Measurements from ENCODE around the gene CTXN1.
A peak's percentile ranks its signal among the peaks of the same experiment; 100 is the strongest.
"Not testable (repeated sequence)": the region's sequence is repeated elsewhere in the genome, so short reads cannot be mapped to it uniquely, and the experiment has no call there.

CTXN1 gene

GRCh38 chr19:7963566-7963965, 37.6 kb upstream of the CTXN1 start:
- Histone ChIP-seq H3K4me1 (ENCODE audit: control insufficient read depth, insufficient read depth, low read length) (no peaks in the 10 kb centered on the region), H3K4me3 (ENCODE audit: low read depth, low read length) (no peak overlapping the region), H3K27me3 (ENCODE audit: control insufficient read depth, insufficient read depth, low read length) (no peaks in the 10 kb centered on the region), H3K9ac (ENCODE audit: low read depth, low read length) (no peak overlapping the region), H3K36me3 (ENCODE audit: control insufficient read depth, insufficient read depth, low read length) (peaks cover 51% of the 10 kb centered on the region), H3K9me3 (ENCODE audit: control insufficient read depth, insufficient read depth, low read length) (no peaks in the 10 kb centered on the region)

GRCh38 chr19:7962644-7963268, 36.8 kb upstream of the CTXN1 start:
- no peak overlapping the region for H3K4me3 ChIP-seq (ENCODE audit: low read depth, low read length)
- H3K27me3 ChIP-seq (ENCODE audit: control insufficient read depth, insufficient read depth, low read length): no peaks in the 10 kb centered on the region
- H3K36me3 ChIP-seq (ENCODE audit: control insufficient read depth, insufficient read depth, low read length): peaks cover 46% of the 10 kb centered on the region
- H3K9ac ChIP-seq (ENCODE audit: low read depth, low read length): no peak overlapping the region
- no peaks in the 10 kb centered on the region for H3K4me1 ChIP-seq (ENCODE audit: control insufficient read depth, insufficient read depth, low read length)
- H3K9me3 ChIP-seq (ENCODE audit: control insufficient read depth, insufficient read depth, low read length): no peaks in the 10 kb centered on the region

- H3K9me3 ChIP-seq (ENCODE audit: control insufficient read depth, insufficient read depth, low read length): no peaks in the 10 kb centered on the region
- no peak overlapping the region for H3K9ac ChIP-seq (ENCODE audit: low read depth, low read length)
- no peaks in the 10 kb centered on the region for H3K27me3 ChIP-seq (ENCODE audit: control insufficient read depth, insufficient read depth, low read length)
- H3K4me3 ChIP-seq (ENCODE audit: low read depth, low read length): no peak overlapping the region
- no peaks in the 10 kb centered on the region for H3K4me1 ChIP-seq (ENCODE audit: control insufficient read depth, insufficient read depth, low read length)
- H3K36me3 ChIP-seq (ENCODE audit: control insufficient read depth, insufficient read depth, low read length): peaks cover 39% of the 10 kb centered on the region
Observed at GRCh38 chr19:7961920-7962626, 36.1 kb upstream of the CTXN1 start.

GRCh38 chr19:7961082-7961481, 35.1 kb upstream of the CTXN1 start:
- H3K9me3 ChIP-seq (ENCODE audit: control insufficient read depth, insufficient read depth, low read length); H3K4me1 ChIP-seq (ENCODE audit: control insufficient read depth, insufficient read depth, low read length); H3K4me3 ChIP-seq (ENCODE audit: low read depth, low read length); H3K9ac ChIP-seq (ENCODE audit: low read depth, low read length); H3K27me3 ChIP-seq (ENCODE audit: control insufficient read depth, insufficient read depth, low read length): not testable (repeated sequence)
- H3K36me3 ChIP-seq (ENCODE audit: control insufficient read depth, insufficient read depth, low read length): peaks cover 31% of the 10 kb centered on the region

- H3K9me3 ChIP-seq (ENCODE audit: control insufficient read depth, insufficient read depth, low read length): no peaks in the 10 kb centered on the region
- H3K4me1 ChIP-seq (ENCODE audit: control insufficient read depth, insufficient read depth, low read length): no peaks in the 10 kb centered on the region
- peaks cover 21% of the 10 kb centered on the region for H3K36me3 ChIP-seq (ENCODE audit: control insufficient read depth, insufficient read depth, low read length)
- H3K9ac ChIP-seq (ENCODE audit: low read depth, low read length): no peak overlapping the region
- H3K27me3 ChIP-seq (ENCODE audit: control insufficient read depth, insufficient read depth, low read length): no peaks in the 10 kb centered on the region
- H3K4me3 ChIP-seq (ENCODE audit: low read depth, low read length): no peak overlapping the region
Observed at GRCh38 chr19:7959211-7959610, 33.3 kb upstream of the CTXN1 start.

GRCh38 chr19:7955696-7956095, 29.8 kb upstream of the CTXN1 start:
- no peak overlapping the region for H3K4me3 ChIP-seq (ENCODE audit: low read depth, low read length)
- H3K36me3 ChIP-seq (ENCODE audit: control insufficient read depth, insufficient read depth, low read length): peaks cover 2% of the 10 kb centered on the region
- no peak overlapping the region for H3K9ac ChIP-seq (ENCODE audit: low read depth, low read length)
- H3K9me3 ChIP-seq (ENCODE audit: control insufficient read depth, insufficient read depth, low read length): no peaks in the 10 kb centered on the region
- H3K27me3 ChIP-seq (ENCODE audit: control insufficient read depth, insufficient read depth, low read length): no peaks in the 10 kb centered on the region
- H3K4me1 ChIP-seq (ENCODE audit: control insufficient read depth, insufficient read depth, low read length): peaks cover 2% of the 10 kb centered on the region

GRCh38 chr19:7953576-7953975, 27.6 kb upstream of the CTXN1 start:
- peaks cover 2% of the 10 kb centered on the region for H3K36me3 ChIP-seq (ENCODE audit: control insufficient read depth, insufficient read depth, low read length)

GRCh38 chr19:7953060-7953459, 27.1 kb upstream of the CTXN1 start:
- peaks cover 2% of the 10 kb centered on the region for H3K4me1 ChIP-seq (ENCODE audit: control insufficient read depth, insufficient read depth, low read length)
- no peaks in the 10 kb centered on the region for H3K36me3 ChIP-seq (ENCODE audit: control insufficient read depth, insufficient read depth, low read length)
- H3K4me3 ChIP-seq (ENCODE audit: low read depth, low read length): no peak overlapping the region
- no peaks in the 10 kb centered on the region for H3K9me3 ChIP-seq (ENCODE audit: control insufficient read depth, insufficient read depth, low read length)
- H3K9ac ChIP-seq (ENCODE audit: low read depth, low read length): no peak overlapping the region
- H3K27me3 ChIP-seq (ENCODE audit: control insufficient read depth, insufficient read depth, low read length): no peaks in the 10 kb centered on the region

More at GRCh38 chr19:7953576-7953975, 27.6 kb upstream of the CTXN1 start:
- Histone ChIP-seq H3K9ac (ENCODE audit: low read depth, low read length) (no peak overlapping the region), H3K4me1 (ENCODE audit: control insufficient read depth, insufficient read depth, low read length) (peaks cover 2% of the 10 kb centered on the region), H3K27me3 (ENCODE audit: control insufficient read depth, insufficient read depth, low read length) (no peaks in the 10 kb centered on the region), H3K4me3 (ENCODE audit: low read depth, low read length) (no peak overlapping the region), H3K9me3 (ENCODE audit: control insufficient read depth, insufficient read depth, low read length) (no peaks in the 10 kb centered on the region)

- Histone ChIP-seq H3K4me1 (ENCODE audit: control insufficient read depth, insufficient read depth, low read length) (peaks cover 2% of the 10 kb centered on the region), H3K36me3 (ENCODE audit: control insufficient read depth, insufficient read depth, low read length) (no peaks in the 10 kb centered on the region), H3K27me3 (ENCODE audit: control insufficient read depth, insufficient read depth, low read length) (no peaks in the 10 kb centered on the region), H3K4me3 (ENCODE audit: low read depth, low read length) (no peak overlapping the region), H3K9ac (ENCODE audit: low read depth, low read length) (no peak overlapping the region), H3K9me3 (ENCODE audit: control insufficient read depth, insufficient read depth, low read length) (no peaks in the 10 kb centered on the region)
Observed at GRCh38 chr19:7947939-7948338, 22.0 kb upstream of the CTXN1 start.

GRCh38 chr19:7944177-7944761, 18.3 kb upstream of the CTXN1 start:
- H3K9me3 ChIP-seq (ENCODE audit: control insufficient read depth, insufficient read depth, low read length): no peaks in the 10 kb centered on the region
- H3K4me1 ChIP-seq (ENCODE audit: control insufficient read depth, insufficient read depth, low read length): no peaks in the 10 kb centered on the region
- H3K27me3 ChIP-seq (ENCODE audit: control insufficient read depth, insufficient read depth, low read length): no peaks in the 10 kb centered on the region
- H3K4me3 ChIP-seq (ENCODE audit: low read depth, low read length): peak overlapping the region; percentile 87
- H3K9ac ChIP-seq (ENCODE audit: low read depth, low read length): peak overlapping the region; percentile 48
- peaks cover 15% of the 10 kb centered on the region for H3K36me3 ChIP-seq (ENCODE audit: control insufficient read depth, insufficient read depth, low read length)

GRCh38 chr19:7943444-7944176, 17.7 kb upstream of the CTXN1 start, which contains the start of gene TIMM44:
Gene TIMM44 (minus strand): TSS chr19:7943666. CDS start chr19:7943651, 15 bp downstream.
- no peaks in the 10 kb centered on the region for H3K4me1 ChIP-seq (ENCODE audit: control insufficient read depth, insufficient read depth, low read length)
- peak within 1 kb of the TSS; percentile 87 for H3K4me3 ChIP-seq (ENCODE audit: low read depth, low read length)
- H3K27me3 ChIP-seq (ENCODE audit: control insufficient read depth, insufficient read depth, low read length): no peaks in the 10 kb centered on the region
- H3K9me3 ChIP-seq (ENCODE audit: control insufficient read depth, insufficient read depth, low read length): no peaks in the 10 kb centered on the region
- H3K36me3 ChIP-seq (ENCODE audit: control insufficient read depth, insufficient read depth, low read length): peaks cover 15% of the 10 kb centered on the region
- peak within 1 kb of the TSS; percentile 98 for H3K9ac ChIP-seq (ENCODE audit: low read depth, low read length)

Data from iPS-15b (cell line).